Stimulated activated CD8-positive, alpha-beta memory T cell treated with anti-CD3 and anti-CD28 coated beads, Interleukin-12 subunit alpha, Interleukin-12 subunit beta, amount 100 ng/mL, for 4 hours (primary cell): ENCODE data around the gene TM4SF20.
"Not testable (repeated sequence)": the region's sequence is repeated elsewhere in the genome, so short reads cannot be mapped to it uniquely, and the experiment has no call there.

Experiments
- DNase-seq: peaks from one replicate; pipeline ENCODE4 v3.0.0-alpha.2; 2020; ENCODE audit warnings: low read depth

TM4SF20 gene

DNA sequence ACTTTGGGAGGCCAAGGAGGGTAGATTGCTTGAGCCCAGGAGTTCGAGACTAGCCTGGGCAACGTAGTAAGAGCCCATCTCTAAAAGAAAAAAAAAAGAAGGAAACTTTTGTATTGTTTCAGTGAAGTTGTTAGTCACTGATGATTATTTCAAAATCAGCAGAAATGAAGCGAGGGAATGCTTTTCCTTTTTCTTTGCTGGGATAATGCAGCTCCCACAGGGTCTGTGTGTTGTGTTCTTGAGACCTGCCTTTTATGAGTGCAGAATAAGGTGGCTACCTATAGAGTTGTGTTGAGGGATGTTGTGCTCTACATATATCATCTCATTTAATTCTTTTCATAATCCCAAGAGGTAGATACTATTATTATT lies 11.7 kb downstream of the TM4SF20 start:
- DNase-seq: no peak

DNA sequence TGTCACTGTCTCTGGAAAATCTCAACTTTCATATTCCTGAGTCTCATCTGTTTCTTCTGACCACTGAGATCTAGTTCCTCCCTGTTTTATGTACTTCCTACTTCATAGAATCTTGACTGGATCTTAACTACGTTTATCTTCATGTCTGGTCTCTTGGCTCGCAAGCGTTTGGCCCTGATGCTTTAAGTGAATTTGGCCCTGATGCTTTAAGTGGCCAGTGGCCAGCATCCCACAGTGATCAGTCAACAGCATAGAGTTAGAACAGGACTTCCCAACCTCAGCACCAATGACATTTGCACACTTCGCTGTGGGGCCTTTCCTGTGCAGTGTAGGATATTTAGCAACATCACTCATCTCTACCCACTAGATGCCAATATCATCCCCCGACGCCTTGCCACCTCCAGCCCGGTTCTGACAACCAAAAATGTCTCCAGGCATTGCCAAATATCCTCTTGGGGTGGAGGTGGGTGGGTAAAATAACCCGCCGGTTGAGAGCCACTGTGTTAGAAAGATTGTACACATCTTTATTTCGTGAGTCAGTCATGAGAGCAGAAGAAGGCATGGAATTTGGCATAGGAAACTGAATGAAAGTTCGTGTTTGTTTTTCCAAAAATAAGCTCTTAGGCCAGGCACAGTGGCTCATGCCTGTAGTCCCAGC lies 12.2 kb downstream of the TM4SF20 start:
- no peak for DNase-seq

DNA sequence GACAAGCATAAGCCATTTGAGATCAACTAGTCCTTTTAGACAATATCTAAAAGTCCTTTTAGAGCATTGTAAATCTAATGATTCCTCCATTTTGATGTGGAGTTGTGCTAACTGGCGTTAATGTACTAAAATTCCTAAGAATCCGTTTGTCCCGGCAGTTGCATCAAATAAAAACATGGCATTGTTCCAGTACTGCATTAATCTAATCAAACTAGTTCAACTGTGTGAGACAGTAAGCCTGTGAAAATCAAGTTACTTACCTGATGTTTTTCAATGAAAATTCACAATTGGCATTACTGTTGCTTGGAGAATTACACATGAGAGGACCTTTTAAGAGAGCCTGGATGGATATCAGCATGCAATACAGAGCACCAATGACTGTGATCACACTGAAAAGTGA lies 13.3 kb downstream of the TM4SF20 start:
- no peak for DNase-seq

DNA sequence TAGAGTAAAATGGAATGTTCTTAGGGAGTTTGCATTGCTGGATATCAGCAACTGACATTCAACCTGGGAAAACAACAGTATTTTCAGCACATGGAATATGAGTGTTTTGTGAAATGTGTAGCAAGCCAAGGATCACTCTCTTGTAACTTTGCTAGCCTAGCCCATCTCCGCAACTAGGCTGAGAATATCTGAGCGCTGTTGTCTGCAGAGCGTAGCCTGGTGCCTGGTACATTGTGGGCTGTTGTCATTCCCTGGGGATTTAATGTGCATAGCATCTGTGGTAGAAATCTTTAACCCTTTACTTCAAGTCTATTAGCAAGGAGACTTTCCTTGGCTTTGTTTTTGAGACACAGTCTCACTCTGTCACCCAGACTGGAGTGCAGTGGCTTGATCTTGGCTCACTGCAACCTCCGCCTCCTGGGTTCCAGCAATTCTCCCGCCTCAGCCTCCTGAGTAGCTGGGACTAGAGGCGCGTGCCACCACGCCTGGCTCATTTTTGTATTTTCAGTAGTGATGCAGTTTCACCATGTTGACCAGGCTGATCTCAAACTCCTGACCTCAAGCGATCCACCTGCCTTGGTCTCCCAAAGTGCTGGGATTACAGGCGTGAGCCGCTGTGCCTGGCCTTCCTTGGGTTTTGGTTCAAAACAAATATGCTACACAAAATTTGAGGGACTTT lies 14.4 kb downstream of the TM4SF20 start:
- DNase-seq: not testable (repeated sequence)

DNA sequence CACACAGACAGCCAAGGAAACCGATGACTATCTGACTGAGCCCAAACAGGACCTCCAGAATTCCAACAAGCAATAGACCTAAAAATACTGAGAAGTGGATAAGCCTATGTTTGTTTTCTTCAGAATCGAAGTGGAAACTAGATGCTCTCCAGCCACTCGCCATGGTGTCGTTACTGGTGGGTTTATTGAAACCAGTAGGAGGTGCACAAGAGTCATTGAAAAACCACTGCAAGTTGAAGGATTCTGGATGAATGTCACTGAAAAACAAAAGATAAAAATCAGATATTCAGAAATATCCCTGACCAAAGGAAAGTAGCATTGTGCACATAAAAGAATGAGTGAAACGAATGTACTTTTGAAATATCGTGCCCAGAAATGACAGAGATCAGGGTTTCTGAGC lies 15.3 kb downstream of the TM4SF20 start:
- no peak for DNase-seq

DNA sequence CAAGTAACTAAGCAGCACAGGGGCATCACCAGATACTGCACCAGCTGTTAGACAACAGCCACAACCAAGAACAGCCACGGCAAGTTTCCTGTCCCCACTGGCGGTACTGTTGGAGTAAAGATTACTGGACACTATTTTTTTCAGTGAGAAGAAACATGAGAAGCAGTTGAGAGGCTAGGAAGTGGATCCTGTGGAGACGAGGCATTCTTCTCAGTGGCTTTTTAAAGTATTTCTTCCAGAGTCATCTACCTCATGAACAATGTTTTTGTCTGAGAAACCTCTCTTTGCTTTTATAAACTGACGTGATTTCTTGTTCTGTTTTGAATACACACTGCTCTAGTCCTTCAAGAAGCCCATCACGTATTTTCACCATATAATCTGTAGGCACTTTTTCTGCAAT lies 18.8 kb downstream of the TM4SF20 start:
- no peak for DNase-seq

DNA sequence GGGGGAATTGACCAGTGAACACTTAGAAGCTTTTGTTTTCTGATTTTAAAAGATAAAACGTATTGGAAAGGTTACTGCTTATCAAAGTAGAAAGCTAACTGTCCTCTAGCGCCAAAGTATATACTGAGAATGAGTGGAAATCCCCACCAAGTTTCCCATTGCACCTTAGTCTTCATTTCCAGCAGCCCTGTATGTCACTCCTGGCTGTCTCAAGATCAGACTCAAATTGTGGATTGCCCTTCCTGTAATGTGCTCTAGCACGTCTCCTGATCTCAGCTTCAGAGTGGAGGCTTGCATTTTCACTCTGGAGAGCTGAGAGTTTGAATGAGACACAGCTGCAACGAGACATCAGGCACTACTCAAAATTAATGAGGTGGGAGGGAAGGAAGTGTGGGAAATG lies 27.5 kb downstream of the TM4SF20 start:
- DNase-seq: no peak

DNA sequence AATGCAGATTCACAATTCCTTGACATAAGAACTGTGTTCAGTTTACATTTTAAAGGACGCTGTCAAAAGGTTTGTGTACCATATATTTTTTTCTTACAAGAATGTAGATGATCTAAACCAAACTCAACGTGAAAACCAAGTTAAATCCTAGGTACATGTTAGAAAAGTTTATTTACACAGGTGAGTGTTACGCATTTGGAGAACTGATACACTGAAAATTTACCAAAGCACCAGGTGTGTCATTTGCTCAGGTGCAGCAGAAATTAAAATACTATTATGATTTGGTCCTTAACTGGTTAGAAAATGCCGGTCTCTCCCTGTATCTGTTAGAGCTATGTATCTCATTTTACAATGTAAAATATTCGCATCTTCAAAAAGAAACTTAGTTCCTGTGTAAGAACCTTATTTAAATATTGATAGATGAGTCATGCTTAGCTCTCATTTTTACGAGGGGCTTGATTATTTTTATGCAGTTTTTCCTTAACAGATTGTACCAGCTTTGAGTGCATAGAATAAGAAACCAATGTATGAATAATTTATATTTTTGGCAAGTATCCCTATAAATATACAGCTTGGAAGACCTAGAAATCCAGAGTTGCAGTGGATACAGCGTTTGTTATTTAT lies 29.0 kb downstream of the TM4SF20 start:
- no peak for DNase-seq

DNA sequence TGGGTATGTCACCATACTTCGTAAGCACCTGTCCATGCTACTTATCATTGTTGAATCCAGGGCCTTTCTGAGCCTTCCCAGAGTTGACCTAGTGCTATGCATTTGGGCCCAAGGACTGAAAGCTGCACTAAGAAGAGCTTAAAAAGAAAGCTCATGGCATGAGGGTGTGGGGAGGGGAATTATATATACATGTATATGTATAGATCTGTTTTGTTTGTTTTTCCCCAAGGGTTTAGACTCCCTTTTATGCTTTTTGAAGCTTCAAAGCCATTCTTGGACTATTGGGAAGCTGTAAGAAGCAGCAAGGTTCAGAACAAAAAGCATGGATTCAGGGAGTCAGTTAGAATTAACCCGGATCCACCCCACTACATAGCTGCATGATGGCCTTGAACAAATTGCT lies 30.8 kb downstream of the TM4SF20 start:
- DNase-seq: no peak

DNA sequence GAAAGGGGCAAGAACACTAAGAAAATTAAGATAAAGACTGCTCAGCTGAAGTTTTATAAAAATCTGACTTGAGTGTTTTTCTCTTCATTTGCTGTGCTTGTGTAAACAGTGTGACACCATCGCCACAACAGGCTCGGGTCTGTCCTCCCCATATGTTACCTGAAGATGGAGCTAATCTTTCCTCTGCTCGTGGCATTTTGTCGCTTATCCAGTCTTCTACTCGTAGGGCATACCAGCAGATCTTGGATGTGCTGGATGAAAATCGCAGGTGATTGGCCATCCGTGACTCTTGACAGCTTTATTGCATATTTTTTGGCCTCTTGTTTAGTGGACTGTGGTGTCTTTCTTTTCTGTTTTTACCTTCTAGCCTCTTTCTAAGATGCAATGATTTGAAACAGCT lies 32.0 kb downstream of the TM4SF20 start:
- DNase-seq: no peak

DNA sequence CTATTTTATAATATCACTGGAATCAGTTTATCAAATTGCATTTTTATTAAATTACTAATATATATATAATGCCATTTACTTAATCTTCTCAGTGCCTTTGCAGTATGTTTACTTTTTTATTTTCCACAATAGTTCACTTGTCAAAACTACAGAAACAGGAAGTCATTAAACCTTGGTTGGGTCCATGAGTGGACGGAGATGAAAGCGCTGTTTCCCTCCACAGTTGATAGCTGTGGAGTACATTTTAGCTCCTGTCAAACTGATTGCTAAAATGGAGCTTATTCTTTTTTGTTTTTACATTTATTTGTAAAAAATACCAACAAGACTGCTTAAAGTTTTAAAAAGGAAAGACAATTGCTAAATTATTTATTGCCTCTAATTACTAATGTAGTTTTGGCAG lies 34.9 kb downstream of the TM4SF20 start:
- no peak for DNase-seq

DNA sequence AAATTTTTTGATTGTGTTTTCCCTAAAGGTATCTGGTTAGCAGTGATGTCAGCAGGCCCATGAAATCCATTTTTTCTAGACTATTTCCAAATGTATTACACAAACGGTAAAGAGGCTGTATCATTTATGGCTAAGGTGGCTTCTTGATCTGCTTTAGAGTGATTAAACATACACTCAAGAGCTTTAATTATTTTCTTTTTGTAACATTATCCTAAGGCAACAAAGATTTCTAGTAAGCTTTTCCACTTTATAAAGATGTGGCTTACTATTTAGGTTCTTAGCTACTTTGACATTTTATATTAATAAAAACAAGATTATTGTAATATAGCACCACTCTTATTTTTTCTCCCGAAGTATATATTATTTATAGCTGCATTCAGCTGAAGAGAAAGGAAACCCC lies 37.6 kb downstream of the TM4SF20 start:
- no peak for DNase-seq

DNA sequence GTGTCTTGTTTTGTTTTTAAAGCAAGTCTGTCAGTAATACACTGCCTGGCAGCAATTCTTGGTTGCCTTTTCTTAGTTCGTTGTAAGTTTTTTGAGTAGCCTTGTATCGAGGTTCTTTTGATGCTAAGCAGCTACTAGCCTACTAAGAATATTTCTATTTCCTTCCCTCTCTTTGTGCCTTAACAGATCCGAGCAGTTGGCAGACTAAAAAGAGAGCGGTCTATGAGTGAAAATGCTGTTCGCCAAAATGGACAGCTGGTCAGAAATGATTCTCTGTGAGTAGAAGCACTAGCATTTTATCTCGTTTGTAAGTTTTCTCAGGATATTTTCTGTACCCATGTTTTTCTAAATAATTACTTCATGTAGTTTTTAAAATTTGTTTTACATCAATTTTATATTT lies 39.0 kb downstream of the TM4SF20 start:
- DNase-seq: no peak

DNA sequence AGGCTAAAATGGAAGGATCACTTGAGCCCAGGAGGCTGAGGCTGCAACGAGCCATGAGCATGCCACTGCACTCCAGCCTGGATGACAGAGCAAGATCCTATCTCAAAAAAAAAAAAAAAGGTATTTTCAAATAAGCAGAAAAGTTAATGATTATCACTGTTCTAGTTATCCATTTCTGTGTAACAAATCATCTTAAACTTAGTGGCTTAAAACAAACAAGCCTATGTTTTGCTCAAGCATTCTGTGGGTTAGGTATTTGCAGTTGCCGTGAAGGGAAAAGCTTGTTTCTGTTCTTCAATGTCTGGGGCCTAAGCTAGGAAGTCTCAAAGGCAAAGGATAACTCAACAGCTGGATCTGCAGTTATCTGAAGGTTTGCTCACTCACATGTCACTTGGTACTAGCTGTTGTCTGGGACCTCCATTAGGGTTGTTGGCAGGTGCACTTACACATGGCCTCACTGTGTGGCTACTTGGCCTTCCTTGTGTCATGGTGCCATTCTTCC lies 40.0 kb downstream of the TM4SF20 start:
- DNase-seq: no peak

DNA sequence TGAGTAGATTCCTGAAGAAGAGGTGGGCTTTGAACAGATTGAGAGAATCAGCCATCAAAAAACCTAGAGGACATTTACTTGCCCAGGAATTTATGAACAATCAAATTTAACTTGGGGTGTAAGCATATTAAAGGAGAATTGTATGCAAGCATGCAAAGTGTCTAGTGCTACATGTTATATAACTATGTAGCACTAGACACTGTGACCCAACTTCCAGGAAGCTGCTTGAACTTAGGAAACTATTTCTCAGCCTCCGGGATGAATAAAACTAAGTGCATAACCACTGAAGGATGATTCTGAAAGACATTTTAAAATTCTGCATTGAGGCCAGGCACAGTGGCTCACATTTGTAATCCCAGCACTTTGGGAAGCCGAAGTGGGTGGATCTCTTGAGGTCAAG lies 41.7 kb downstream of the TM4SF20 start:
- DNase-seq: no peak

DNA sequence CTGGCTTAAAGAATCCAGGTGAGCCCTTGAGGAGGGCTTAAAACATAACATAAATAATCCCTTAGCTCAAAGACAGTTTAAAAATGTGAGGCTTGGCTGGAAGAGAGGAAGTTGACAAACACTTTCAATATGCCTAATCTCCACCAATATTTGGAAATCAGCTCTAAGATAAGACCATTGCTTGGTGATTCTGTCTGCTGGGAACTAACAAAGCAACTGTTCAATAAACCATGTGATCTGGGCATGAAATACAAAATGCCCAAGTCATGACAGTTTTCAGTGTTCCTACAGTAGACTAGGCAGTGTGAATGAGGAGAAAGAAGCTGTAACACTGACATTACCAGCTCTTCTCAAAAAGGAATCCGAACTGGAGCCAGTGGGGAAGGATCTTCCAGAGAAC lies 43.4 kb downstream of the TM4SF20 start:
- no peak for DNase-seq

DNA sequence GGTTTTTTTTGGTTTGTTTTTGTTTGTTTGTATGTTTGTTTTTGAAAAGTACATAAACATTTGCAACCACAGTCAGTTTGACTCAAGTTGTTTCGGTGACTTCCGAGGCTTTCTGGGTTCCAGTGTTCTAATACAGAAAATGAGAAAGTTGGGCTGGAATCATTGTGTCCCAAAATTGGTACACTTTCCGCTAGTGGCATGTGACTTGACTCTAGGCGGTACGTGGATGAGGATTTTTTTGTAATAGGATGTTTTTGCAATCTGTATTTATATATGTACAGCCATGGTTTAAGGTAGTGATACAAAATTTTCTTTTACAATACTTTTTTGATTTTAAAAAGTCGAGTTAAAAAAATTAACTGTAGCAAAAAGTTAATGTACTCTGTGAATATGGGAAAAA lies 52.3 kb downstream of the TM4SF20 start:
- no peak for DNase-seq

DNA sequence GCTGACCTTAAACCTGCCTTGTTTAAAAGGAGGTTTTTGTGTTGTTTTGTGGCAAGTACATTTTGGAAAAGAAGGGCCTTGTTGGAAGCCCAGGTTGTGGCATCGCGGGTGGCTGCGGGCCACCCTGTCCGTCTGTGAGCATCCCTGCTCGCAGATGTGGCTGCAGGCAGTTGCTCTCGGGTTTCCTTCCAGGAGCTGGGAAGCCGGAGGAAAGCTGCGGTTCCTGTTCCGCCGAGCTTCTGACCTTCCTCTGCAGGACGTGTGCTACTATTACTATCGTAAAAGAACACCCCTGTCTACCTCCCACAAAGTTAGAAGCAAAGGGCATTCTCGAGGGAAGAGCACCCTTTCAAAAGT lies 53.3 kb downstream of the TM4SF20 start:
- DNase-seq: no peak

DNA sequence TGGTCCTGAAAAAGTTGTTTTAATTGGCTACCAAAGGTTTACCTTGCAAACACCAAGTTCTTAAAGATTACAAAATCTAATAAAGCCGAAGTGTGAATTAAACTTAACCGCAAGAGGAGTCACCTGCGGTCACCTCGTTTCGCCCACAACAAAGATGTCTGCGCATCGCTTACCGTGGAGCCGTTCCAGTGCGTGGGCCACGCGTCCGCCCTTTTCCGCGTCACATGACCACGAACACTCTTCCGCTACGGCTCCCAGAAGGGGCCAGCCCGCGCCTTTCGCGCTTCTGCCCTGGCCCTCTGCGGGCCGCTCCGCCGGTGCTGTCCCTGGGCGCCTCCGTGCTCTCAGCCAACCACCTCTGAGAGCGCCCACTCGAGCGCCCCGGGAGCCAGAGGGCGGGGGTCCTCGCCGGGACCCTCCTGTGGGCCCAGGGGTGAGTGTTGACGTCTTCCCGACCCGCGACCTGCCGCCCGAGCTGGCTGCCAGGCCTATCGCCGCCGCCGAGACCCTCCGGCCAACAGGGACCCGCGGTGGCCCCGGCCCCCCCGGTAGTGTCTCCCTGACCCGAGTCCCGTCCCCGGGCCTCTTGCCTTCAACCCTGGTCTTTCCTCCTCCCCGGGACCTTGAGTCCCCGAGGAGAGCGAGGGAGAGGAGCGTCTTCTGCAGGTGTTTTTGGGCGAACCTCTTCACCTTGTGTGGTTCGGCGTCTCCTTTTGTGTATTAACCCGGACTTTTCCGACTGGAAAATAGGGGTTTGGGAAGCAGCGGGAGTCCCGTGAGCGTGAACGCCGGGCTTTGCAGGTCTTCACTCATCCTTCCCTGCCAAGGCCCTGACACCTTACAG lies 53.9 kb downstream of the TM4SF20 start, which contains the start of gene MFF:
TSS of gene MFF (plus strand) at position 257 of the 844 bp plus-strand sequence. CDS start 5,415 bp downstream, outside the sequence.
- peak; percentile 89 for DNase-seq

DNA sequence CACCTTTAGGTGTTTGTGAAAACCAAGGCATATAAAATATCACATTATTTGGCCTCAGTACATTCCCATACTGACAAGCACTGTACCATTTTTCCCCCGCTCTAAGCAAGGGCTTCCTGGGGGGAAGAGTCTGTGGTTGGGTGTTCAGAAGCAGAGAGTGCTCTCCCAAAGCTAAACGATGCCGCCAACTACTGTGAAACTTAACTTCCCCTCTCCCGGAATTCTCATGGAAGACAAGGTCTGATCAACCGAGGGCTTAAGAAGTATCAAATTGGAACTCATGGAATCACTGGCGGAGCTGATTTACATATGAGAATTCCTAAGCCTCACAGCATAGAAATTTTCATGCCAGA lies 54.5 kb downstream of the TM4SF20 start:
- no peak for DNase-seq

DNA sequence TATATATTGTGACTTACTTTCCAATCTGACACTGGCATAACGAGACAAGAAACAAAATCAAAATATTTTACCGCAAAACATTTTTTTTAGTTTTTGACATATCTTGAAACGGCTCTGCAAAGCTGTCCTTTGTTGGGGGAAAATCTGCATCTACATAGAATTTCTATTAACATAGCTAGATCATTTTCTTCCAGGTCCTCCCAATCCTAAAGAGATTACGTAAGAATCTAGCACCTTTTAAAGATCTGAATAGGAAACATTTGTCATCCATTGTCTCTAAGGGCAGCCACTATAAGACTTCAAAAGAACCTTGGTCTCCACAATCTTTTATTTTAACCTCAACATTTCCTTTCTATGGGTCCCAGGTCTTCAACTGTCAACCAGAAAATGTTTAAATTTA lies 55.3 kb downstream of the TM4SF20 start:
- DNase-seq: no peak

DNA sequence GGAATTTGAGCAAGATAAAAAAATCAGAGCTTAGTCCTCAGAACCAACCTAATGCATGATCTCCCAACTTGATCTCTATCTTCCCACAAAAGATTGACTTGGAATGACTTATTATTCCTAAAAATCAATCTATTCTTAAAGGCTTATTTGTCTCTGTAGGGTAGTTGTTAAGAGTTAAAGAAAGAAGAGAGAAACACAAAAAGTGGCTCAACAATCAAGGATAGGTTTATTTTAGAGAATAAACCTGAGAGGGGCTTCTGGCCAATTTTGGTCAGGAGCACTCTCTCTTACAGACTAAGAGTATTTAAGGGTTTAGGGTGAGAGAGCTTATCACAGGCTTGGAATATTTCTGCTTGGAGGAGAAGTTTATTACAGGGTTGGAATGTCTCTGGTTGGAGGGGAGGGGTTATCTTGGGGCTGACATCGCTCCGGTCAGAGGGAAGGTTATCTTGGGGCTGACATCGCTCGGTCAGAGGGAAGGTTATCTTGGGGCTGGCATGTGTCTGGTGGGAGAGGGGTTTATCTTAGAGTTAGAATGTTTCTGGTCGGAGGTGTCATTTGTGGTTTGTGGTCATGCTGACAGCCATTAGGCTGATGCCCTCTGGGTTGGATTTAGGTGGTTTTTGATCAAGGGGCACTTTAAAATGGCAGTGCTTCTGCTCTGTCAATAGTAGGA lies 56.4 kb downstream of the TM4SF20 start:
- no peak for DNase-seq
